OCI-LY3 (cell line): ENCODE results near the gene PTPRU.

ENCODE experiments used
- CTCF ChIP-seq: fragments of 200-600, 300-600 bp; sonication (generic); IDR thresholded peaks from 2 replicates; pipeline ENCODE4 v1.5.1; 2014; ENCODE audit warnings: antibody characterized with exemption, low read length, low read depth
- EZH2phosphoT487 ChIP-seq: fragments of 200-600 bp; shearing (Covaris generic); IDR thresholded peaks from 2 replicates; pipeline ENCODE4 v1.6.1; 2018; ENCODE audit warnings: antibody characterized with exemption, mixed run types, low read depth

GRCh38 chr1:29309621-29310020 lies 73.3 kb downstream of the PTPRU start:
- no peak for TF ChIP-seq CTCF
- no peak for TF ChIP-seq EZH2phosphoT487
